Body of pancreas (tissue), 4 donors: ENCODE results near the gene ANKRD11. TPM values are rescaled to one million over a fixed set of nuclear protein-coding genes. Genes with fewer than 3 reads are reported as not detected.

Experiments used
- ATAC-seq: fragments of 150-250 bp; one replicate; pipeline ENCODE4 v1.9.1; 2016
- DNase-seq, 4 donors: peaks; one replicate each; pipeline ENCODE4 v3.0.0-alpha.2; 2019
- H3K27ac ChIP-seq, 4 donors: fragments of 200-600 bp; sonication (generic); 1 replicate in 3 of 4; 2 replicates in 1 of 4; pipeline versions ENCODE4 v1.5.1 to v1.6.1; 2016 to 2019; ENCODE audit warnings: mild to moderate bottlenecking in 1 of 4, mixed read lengths in 1 of 4, moderate library complexity in 1 of 4
- H3K27me3 ChIP-seq, 2 donors: fragments of 200-600 bp; sonication (generic); one replicate each; pipeline ENCODE4 v1.6.0; 2016; ENCODE audit warnings: mild to moderate bottlenecking in 1 of 2
- H3K36me3 ChIP-seq, 2 donors: fragments of 200-600 bp; sonication (generic); replicated peaks in 1 of 2; 2 replicates each; pipeline ENCODE4 v1.5.1; 2016; ENCODE audit warnings: low read depth in 2 of 2; ENCODE audit not compliant: insufficient read depth in 1 of 2
- H3K4me1 ChIP-seq: fragments of 200-600 bp; sonication (generic); one replicate; pipeline ENCODE4 v1.6.0; 2016
- H3K4me3 ChIP-seq, 2 donors: fragments of 200-600 bp; sonication (generic); 1 replicate in 1 of 2; 2 replicates in 1 of 2; pipeline ENCODE4 v1.5.1; 2016 to 2019
- H3K9me3 ChIP-seq, 3 donors: fragments of 200-600 bp; sonication (generic); 1 replicate in 2 of 3; 2 replicates in 1 of 3; pipeline ENCODE4 v1.5.1; 2016
- CTCF ChIP-seq, 7 experiments: fragments of 450-650 bp in 4 of 7; fragments of 200-600 bp in 3 of 7; sonication (generic) in 3 of 7; IDR thresholded peaks; one replicate each; pipeline ENCODE4 v1.5.1; 2016 to 2019; ENCODE audit warnings: antibody characterized with exemption in 7 of 7
- POLR2A ChIP-seq, 3 donors: fragments of 450-650 bp; IDR thresholded peaks; one replicate each; pipeline ENCODE4 v1.6.1; 2016; ENCODE audit warnings: antibody characterized with exemption in 3 of 3, mild to moderate bottlenecking in 2 of 3
- WGBS, 2 donors: methylation state at CpG; one replicate each; pipeline ENCODE4 v1.1.5; 2017; 5-methylcytosine and 5-hydroxymethylcytosine counted together
- intact Hi-C: fragments of 100-400 bp; cut with DNase I; formaldehyde crosslinking; loops from one replicate; pipeline ENCODE4 v1.15.1; 2023
- total RNA-seq, 2 donors: library from RNA; depleted of rRNA; stranded (reverse); fragments of >200 nt; gene quantifications; one replicate each; pipeline ENCODE4 v1.1.0, GENCODE V29; 2016

The ANKRD11 gene
- total RNA-seq, 2 donors from 2014 or later, result 52.1 to 97.9 TPM

GRCh38 chr16:89370081-89370511, 120.3 kb downstream of the ANKRD11 start:
- no peaks in the 10 kb centered on the region for H3K9me3 ChIP-seq
- DNase-seq (no peak), ATAC-seq (no peak)
- peaks cover 37% of the 10 kb centered on the region for H3K4me1 ChIP-seq
- WGBS, 2 donors, result 75 to 80% methylated on average over 2 to 5 of the region's 5 CpGs
- no peaks in the 10 kb centered on the region for H3K27me3 ChIP-seq
- no peak overlapping the region for H3K4me3 ChIP-seq
- no peak for TF ChIP-seq CTCF (IDR thresholded peaks at IDR 0.05)
- TF ChIP-seq POLR2A (IDR thresholded peaks at IDR 0.05), result no peak
- peak overlapping the region in 1 of 4 donors; percentile 16 for H3K27ac ChIP-seq
- intact Hi-C loops, result no loop called here
- no peaks in the 10 kb centered on the region for H3K36me3 ChIP-seq

- Histone ChIP-seq H3K9me3 (no peaks in the 10 kb centered on the region), H3K36me3 (no peaks in the 10 kb centered on the region), H3K4me3 (no peak overlapping the region), H3K27ac (no peak overlapping the region), H3K27me3 (no peaks in the 10 kb centered on the region), H3K4me1 (peaks cover 44% of the 10 kb centered on the region)
- ATAC-seq (no peak), DNase-seq (no peak)
- no peak for TF ChIP-seq POLR2A (IDR thresholded peaks at IDR 0.05)
- TF ChIP-seq CTCF (IDR thresholded peaks at IDR 0.05), result no peak
- 84 to 86% methylated on average over 14 to 17 of the region's 17 CpGs for WGBS, 2 donors
- intact Hi-C loops, result no loop called here
Observed at GRCh38 chr16:89369266-89369895, 121.0 kb downstream of the ANKRD11 start.

- WGBS, 2 donors, result 82 to 96% methylated on average over 7 of the region's 7 CpGs
- no peak for ATAC-seq
- intact Hi-C loops, result no loop called here
- no peaks in the 10 kb centered on the region for H3K27me3 ChIP-seq
- H3K9me3 ChIP-seq, result no peaks in the 10 kb centered on the region
- no peak for DNase-seq
- TF ChIP-seq CTCF (IDR thresholded peaks at IDR 0.05) (no peak), POLR2A (IDR thresholded peaks at IDR 0.05) (no peak)
- H3K36me3 ChIP-seq, result no peaks in the 10 kb centered on the region
- H3K4me3 ChIP-seq, result no peak overlapping the region
- H3K27ac ChIP-seq, result no peak overlapping the region
- peaks cover 51% of the 10 kb centered on the region for H3K4me1 ChIP-seq
Observed at GRCh38 chr16:89368604-89369249, 121.6 kb downstream of the ANKRD11 start.

- 85 to 92% methylated on average over 6 to 7 of the region's 7 CpGs for WGBS, 2 donors
- H3K36me3 ChIP-seq, result no peaks in the 10 kb centered on the region
- H3K4me1 ChIP-seq, result peaks cover 58% of the 10 kb centered on the region
- no peak for TF ChIP-seq POLR2A (IDR thresholded peaks at IDR 0.05)
- no peak for TF ChIP-seq CTCF (IDR thresholded peaks at IDR 0.05)
- no peak overlapping the region for H3K27ac ChIP-seq
- DNase-seq (no peak), ATAC-seq (no peak)
- intact Hi-C loops, result no loop called here
- no peak overlapping the region for H3K4me3 ChIP-seq
- no peaks in the 10 kb centered on the region for H3K27me3 ChIP-seq
- H3K9me3 ChIP-seq, result no peaks in the 10 kb centered on the region
Observed at GRCh38 chr16:89367538-89367915, 122.8 kb downstream of the ANKRD11 start.
